GM19238 (cell line): ENCODE measurements around the gene UGT2B7.
"Not testable (repeated sequence)": the region's sequence is repeated elsewhere in the genome, so short reads cannot be mapped to it uniquely, and the experiment has no call there.

Experiments
- DNase-seq: peaks from one replicate; pipeline ENCODE4 v3.0.0; 2011; ENCODE audit warnings: low spot score; ENCODE audit not compliant: insufficient read length

Gene UGT2B7

GRCh38 chr4:69088473-69088872, 7.8 kb upstream of the UGT2B7 start:
- no peak for DNase-seq

GRCh38 chr4:69089388-69089787, 6.9 kb upstream of the UGT2B7 start:
- DNase-seq: no peak

DNA sequence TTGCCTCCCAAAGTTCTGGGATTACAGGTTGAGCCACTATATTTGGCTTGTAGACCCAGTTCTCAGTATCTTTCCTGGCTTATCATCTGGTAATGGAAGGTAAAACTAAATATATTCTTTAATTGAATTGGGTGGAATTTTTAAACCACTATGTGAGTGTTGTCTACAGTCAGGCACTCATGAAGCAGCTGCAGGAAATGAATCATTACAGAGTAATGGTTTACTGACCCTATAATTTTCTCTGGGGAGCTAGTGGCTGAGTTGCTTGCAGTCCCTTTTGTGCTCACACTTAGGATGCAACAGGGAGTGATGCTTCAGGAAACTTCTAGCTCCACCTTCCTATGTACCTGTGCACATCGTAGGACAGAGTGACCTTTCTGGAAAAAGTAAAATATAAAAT, 4.1 kb upstream of the UGT2B7 start:
- no peak for DNase-seq

DNA sequence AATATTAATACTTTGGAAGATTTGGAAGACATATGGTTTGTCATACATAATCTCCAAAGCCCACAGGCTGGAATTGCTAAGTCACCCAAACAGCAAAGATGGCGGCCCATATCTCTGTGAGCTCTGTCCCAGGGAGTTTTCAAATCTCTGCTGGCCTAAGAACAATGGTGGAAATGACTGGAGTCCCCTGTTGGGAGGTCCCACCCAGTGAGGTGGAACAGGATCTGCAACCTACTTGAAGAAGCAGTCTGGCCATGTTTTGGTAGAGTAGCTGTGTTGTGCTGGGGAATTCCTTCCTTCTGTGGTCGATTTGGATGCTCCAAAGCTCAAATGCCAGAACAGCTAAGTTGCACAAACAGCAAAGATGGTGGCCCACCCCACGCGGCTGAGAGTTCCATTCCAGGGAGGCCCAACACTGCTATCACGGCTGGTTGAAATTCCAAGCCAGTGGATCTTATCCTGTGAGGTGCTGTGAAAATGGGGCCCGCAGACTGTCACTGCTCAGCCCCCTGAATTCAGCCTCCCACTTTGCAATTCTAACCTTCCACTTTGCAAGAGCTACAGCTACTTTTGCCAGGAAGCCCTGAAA, 3.2 kb upstream of the UGT2B7 start:
- no peak for DNase-seq

DNA sequence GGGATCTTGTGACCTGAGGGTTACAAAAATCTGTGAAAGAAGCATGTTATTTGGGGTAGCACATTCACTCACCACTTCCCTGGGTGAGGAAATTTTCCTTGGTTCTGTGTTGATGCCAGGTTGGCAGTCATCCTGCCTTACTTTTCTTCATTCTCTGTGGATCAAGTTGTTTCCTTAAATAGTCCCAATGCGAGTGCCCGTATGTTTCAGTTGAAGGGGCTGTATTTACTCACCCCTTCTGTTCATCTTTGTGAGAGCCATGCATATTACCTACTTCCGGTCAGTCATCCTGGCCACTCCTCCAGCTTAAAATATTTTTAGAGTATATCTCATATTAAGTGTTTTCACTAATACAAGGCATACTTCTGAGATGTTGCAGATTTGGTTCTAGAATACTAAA, 2.6 kb upstream of the UGT2B7 start:
- DNase-seq: no peak

DNA sequence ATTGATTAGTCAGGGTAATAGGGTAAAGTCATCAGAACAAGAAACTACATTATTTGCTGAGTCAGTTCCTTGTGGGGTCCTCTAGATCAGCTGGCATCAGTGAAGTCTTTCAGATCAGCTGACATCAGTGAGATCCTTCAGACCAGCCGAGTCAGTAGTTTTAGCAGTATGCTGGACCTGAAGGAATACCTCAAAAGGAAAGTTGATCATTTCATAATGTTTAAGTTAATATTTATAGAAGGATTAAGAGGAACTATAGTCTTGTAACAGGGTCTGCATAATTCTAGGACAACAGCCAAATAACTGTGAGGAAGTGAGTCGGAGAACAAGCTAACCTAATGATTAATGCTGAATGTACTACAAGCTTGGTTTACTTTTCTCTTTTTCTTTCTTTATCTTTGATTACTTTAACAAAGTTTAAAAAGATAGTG, 958 bp upstream of the UGT2B7 start:
- no peak for DNase-seq

- no peak for DNase-seq
Observed at GRCh38 chr4:69096810-69097209, 536 bp downstream of the UGT2B7 start.

DNA sequence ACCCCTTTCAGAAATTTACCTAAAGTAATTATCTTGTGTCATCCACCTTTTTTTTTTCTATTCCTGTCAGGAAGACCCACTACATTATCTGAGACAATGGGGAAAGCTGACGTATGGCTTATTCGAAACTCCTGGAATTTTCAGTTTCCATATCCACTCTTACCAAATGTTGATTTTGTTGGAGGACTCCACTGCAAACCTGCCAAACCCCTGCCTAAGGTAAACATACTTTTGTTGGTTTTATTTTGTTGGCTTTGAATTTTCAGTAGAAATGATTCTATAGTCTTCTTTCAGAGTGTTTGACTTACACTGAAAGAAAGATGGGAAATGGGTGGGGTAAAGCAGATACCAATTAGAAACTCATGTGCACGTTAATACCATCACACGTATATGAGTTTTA, 2.2 kb downstream of the UGT2B7 start:
- DNase-seq: no peak

- DNase-seq: no peak
Observed at GRCh38 chr4:69099910-69100309, 3.6 kb downstream of the UGT2B7 start.

- not testable (repeated sequence) for DNase-seq
Observed at GRCh38 chr4:69102668-69103067, 6.4 kb downstream of the UGT2B7 start.

- no peak for DNase-seq
Observed at GRCh38 chr4:69104719-69105275, 8.5 kb downstream of the UGT2B7 start.

DNA sequence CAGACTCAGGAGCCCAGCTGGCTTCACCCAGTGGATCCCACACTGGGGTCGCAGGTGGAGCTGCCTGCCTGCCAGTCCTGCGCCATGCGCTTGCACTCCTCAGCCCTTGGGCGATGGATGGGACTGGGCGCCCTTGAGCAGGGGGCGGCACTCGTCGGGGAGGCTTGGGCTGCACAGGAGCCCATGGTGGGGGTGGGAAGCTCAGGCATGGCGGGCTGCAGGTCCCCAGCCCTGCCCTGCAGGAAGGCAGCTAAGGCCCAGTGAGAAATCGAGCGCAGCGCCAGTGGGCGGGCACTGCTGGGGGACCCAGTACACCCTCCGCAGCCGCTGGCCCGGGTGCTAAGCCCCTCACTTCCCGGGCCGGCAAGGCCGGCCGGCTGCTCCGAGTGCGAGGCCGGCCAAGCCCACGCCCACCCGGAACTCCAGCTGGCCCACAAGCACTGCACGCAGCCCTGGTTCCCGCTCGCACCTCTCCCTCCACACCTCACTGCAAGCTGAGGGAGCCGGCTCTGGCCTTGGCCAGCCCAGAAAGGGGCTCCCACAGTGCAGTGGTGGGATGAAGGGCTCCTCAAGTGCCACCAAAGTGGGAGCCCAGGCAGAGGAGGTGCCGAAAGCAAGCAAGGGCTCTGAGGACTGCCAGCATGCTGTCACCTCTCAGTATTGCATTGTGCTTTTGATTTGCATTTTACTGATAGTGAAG, 19.0 kb downstream of the UGT2B7 start:
- DNase-seq: not testable (repeated sequence)

GRCh38 chr4:69115851-69116213, 19.6 kb downstream of the UGT2B7 start:
- no peak for DNase-seq

- DNase-seq: no peak
Observed at GRCh38 chr4:69116645-69117321, 20.5 kb downstream of the UGT2B7 start.

GRCh38 chr4:69120870-69121269, 24.6 kb downstream of the UGT2B7 start:
- no peak for DNase-seq

- no peak for DNase-seq
Observed at GRCh38 chr4:69122476-69122875, 26.2 kb downstream of the UGT2B7 start.

DNA sequence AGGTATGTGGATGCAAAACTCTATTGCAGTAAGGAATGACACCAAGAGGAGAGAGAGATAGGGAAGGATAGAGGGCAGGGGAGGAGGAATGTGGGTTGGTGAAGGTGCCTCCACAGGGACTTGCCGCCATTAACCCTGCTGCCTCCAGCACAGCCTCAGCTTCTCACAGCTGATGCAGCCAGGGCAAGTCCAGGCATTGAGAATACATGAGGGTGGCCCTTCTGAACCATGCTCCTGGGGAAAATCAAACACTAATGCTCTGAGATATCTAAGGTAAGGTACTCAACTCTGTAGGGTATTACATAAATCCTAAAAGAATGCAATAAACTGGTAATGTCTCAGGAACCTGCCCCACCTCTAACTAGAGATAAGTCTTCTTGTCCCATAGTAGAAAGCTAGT, 28.7 kb downstream of the UGT2B7 start:
- DNase-seq: no peak

- no peak for DNase-seq
Observed at GRCh38 chr4:69126024-69126423, 29.8 kb downstream of the UGT2B7 start.

- DNase-seq: no peak
Observed at GRCh38 chr4:69133993-69134392, 37.7 kb downstream of the UGT2B7 start.

GRCh38 chr4:69134471-69134870, 38.2 kb downstream of the UGT2B7 start:
- no peak for DNase-seq

- DNase-seq: no peak
Observed at GRCh38 chr4:69141320-69141719, 45.0 kb downstream of the UGT2B7 start.

GRCh38 chr4:69147334-69147733, 51.1 kb downstream of the UGT2B7 start:
- DNase-seq: no peak

- no peak for DNase-seq
Observed at GRCh38 chr4:69154021-69154420, 57.7 kb downstream of the UGT2B7 start.
